ENCODE measurements around the gene DDX39B.

The DDX39B gene

GRCh38 chr6:31575952-31576685, 34.3 kb upstream of the DDX39B start:
- ChIA-PET POLR2A (ENCODE audit: low non-redundant PET) (no interaction called here), CTCF (no interaction called here)
- no peak overlapping the region for H3K27ac ChIP-seq
- TF ChIP-seq CTCF (conservative IDR thresholded peaks at IDR 0.05; ENCODE audit: low read depth): no peak
- no peak for DNase-seq (ENCODE audit: low spot score)

- CTCF ChIA-PET: no interaction called here
- TF ChIP-seq CTCF (conservative IDR thresholded peaks at IDR 0.05; ENCODE audit: low read depth): no peak
- no peak for DNase-seq (ENCODE audit: low spot score)
- POLR2A ChIA-PET (ENCODE audit: low non-redundant PET): no interaction called here
- no peak within 1 kb of the TSS for H3K27ac ChIP-seq
These were observed 33.6 kb upstream of the DDX39B start, which contains the start of gene TNF for GRCh38 chr6:31575335-31575901. Gene TNF (plus strand): TSS chr6:31575565. CDS start chr6:31575742, 177 bp downstream.

GRCh38 chr6:31574106-31575061, 32.6 kb upstream of the DDX39B start:
- ChIA-PET CTCF (interaction anchor here (0.7 to 1.3 kb wide), 2 partner anchors 17 to 24 kb away, joined by 3 to 6 read pairs; no protein-coding TSS in a partner anchor), POLR2A (ENCODE audit: low non-redundant PET) (no interaction called here)
- no peak for DNase-seq (ENCODE audit: low spot score)
- no peak for TF ChIP-seq CTCF (conservative IDR thresholded peaks at IDR 0.05; ENCODE audit: low read depth)
- H3K27ac ChIP-seq: no peak overlapping the region

DNA sequence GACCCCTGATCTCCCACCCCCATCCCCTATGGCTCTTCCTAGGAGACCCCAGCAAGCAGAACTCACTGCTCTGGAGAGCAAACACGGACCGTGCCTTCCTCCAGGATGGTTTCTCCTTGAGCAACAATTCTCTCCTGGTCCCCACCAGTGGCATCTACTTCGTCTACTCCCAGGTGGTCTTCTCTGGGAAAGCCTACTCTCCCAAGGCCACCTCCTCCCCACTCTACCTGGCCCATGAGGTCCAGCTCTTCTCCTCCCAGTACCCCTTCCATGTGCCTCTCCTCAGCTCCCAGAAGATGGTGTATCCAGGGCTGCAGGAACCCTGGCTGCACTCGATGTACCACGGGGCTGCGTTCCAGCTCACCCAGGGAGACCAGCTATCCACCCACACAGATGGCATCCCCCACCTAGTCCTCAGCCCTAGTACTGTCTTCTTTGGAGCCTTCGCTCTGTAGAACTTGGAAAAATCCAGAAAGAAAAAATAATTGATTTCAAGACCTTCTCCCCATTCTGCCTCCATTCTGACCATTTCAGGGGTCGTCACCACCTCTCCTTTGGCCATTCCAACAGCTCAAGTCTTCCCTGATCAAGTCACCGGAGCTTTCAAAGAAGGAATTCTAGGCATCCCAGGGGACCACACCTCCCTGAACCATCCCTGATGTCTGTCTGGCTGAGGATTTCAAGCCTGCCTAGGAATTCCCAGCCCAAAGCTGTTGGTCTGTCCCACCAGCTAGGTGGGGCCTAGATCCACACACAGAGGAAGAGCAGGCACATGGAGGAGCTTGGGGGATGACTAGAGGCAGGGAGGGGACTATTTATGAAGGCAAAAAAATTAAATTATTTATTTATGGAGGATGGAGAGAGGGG, 31.7 kb upstream of the DDX39B start:
- no peak for TF ChIP-seq CTCF (conservative IDR thresholded peaks at IDR 0.05; ENCODE audit: low read depth)
- DNase-seq (ENCODE audit: low spot score): no peak
- POLR2A ChIA-PET (ENCODE audit: low non-redundant PET): no interaction called here
- H3K27ac ChIP-seq: no peak overlapping the region
- CTCF ChIA-PET: interaction anchor here (0.6 to 1.3 kb wide), 3 partner anchors 18 to 144 kb away, joined by 3 to 6 read pairs (median 3); no protein-coding TSS in a partner anchor

GRCh38 chr6:31572041-31572911, 30.5 kb upstream of the DDX39B start, which contains the start of gene LTA:
Gene LTA (plus strand): TSS chr6:31572289. CDS start chr6:31572743, 454 bp downstream.
- POLR2A ChIA-PET (ENCODE audit: low non-redundant PET): interaction anchor here (0.6 kb wide), 1 partner anchor 66 kb away, joined by 3 read pairs; no protein-coding TSS in a partner anchor
- DNase-seq (ENCODE audit: low spot score): no peak
- no peak within 1 kb of the TSS for H3K27ac ChIP-seq
- TF ChIP-seq CTCF (conservative IDR thresholded peaks at IDR 0.05; ENCODE audit: low read depth): no peak
- CTCF ChIA-PET: interaction anchor here (0.6 kb wide), 1 partner anchor 145 kb away, joined by 3 read pairs; no protein-coding TSS in a partner anchor

Measured in RWPE1 (cell line).